Measurements from ENCODE around the gene PPIP5K1. TPM values are rescaled to one million over a fixed set of nuclear protein-coding genes. Genes with fewer than 3 reads are reported as not detected.

Gene PPIP5K1
- 18.8 and 27.0 TPM in 2 replicates for total RNA-seq

DNA sequence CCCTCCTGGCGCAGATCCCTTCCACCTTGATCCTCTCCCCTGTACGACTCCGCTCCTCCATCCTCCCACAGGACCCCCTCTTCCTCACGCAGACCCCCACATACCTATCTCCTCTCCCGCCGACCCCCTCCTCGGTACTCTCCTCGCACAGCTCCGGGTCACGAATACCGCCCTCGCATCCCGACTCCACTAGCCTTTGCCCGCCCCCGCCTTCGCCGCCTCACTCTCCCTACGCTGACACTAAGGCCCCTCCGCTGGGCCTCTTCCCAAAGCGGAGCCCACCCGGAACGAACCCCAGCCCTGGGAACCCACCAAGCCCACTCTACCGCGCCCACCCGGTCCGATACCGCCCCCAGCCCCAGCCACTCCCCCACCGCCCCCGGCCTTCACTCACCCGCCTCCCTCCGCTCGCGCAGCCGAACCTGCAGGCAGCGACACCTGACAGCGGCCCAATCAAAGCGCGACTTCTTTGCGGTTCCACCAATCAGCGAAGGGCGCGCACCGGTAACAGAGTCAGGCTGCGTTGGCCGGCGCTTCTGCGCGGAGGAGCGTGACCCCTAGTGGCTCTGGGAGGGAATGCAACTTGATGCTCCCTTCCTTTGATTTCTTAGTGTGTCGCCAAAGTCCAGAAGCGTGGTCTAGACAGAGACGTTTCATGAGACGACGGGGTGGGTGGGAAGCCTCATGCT, at the start of gene PPIP5K1:
PPIP5K1 (minus strand) TSS at position 431 of the 689 bp plus-strand sequence. CDS start 5,704 bp downstream, outside the sequence.

DNA sequence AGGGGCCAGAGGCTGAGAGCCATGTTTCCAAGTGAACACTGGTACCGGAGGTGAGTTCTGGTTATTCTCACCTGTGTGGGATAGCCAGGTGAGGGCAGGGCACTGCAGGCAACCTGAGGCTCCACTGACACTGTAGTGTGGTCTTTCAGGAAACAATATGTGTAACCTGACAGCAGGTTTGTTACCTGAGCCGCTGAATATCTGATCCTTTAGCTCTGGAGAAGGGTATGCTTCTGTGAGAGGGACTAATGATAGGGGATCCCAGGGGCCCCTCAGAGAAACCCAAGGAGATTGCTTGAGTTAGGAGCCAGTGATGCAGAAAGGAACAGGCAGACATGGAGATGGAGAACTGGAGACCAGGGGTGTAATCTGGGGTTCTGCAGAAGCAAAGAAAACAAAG, 28.7 kb upstream of the PPIP5K1 start, which contains the start of gene STRC:
STRC (minus strand) TSS at position 101 of the 400 bp plus-strand sequence; CDS start at position 23, 78 bp downstream.

DNA sequence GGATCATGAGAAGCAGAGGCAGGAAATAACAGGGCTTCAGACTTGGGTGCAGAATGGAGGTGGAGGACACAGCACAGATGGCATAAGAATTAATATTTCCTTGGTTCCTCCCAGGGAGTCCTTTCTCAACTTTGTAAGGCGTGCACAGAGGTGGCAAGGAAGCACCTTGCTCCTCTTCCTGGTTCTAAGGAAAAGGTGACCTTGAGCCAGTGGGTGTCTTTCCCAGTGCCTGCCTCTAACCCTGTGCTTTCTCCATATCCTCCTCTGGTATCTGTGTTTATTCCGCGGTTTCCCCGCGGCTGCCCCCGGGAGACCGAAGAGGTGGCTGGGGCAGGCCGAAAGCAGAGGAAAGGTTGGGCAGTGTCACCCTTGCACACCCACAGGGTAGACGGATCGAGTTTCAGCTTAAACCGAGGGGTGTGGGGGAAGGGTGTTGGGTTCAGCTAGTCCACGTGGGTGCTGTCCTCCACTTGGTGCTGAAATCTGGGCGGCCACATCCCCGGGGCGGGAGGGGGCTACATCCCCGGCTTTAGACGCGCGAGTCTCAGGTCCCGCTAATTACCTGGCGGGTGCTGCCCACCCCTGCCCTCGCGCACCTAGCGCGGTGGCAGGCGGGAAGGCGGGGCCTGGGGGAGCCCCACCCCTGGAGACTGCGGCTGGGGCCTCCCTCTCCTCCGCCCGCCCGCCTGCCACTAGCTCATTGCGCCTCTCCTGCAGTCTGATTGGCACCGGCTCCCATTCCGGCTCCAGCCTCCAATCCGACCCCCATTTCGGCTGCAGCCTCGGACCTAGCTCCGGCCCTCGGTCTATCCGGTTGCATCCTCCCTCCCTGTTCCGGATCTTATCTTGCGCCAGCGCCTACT, 3.6 kb upstream of the PPIP5K1 start, which contains the start of gene CKMT1B:
CKMT1B (plus strand) TSS at position 700 of the 863 bp plus-strand sequence. CDS start 192 bp downstream, outside the sequence.

DNA sequence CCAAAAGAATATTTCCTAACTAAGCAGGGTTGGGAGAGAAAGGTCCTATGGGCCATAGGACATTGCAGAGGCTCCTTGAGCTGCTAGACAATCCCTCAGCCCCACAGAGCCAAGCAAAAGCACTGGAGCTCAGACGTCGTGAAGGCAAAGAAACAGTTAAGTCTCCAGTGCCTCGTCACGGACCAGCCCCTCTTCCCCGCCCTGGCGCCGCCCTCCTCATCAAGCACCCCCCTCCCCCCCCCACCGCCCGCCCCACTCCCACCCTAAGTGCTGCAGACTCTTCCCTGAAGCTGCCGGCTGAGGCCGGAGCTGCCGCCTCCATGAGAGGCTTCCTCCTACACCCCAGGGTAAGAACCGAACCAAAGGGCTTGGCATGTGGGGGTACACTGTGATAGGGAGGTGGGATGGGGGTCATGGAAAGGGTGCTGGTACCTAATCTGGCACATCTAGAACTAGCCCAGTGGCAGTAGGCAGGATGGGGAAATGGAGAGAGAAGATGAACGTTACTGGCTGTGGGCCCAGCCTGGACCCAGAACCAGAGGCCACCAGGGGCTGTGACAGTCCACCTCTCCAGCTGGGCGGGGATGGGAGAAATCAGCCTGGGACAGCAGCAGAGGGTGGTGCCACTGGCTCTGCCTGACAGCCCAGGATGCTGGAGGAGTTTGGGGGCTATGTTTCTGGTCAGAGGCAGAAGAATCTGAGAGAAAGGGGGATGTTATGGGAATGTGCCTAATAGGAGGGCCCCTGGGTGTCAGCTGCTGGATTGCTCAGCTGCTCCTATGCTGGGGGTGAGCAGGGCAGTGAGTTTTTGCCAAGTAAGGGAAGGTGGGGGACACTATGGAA, 72.4 kb downstream of the PPIP5K1 start, which contains the start of gene MAP1A:
MAP1A (plus strand) TSS at position 255 of the 843 bp plus-strand sequence. CDS start 3,866 bp downstream, outside the sequence.

DNA sequence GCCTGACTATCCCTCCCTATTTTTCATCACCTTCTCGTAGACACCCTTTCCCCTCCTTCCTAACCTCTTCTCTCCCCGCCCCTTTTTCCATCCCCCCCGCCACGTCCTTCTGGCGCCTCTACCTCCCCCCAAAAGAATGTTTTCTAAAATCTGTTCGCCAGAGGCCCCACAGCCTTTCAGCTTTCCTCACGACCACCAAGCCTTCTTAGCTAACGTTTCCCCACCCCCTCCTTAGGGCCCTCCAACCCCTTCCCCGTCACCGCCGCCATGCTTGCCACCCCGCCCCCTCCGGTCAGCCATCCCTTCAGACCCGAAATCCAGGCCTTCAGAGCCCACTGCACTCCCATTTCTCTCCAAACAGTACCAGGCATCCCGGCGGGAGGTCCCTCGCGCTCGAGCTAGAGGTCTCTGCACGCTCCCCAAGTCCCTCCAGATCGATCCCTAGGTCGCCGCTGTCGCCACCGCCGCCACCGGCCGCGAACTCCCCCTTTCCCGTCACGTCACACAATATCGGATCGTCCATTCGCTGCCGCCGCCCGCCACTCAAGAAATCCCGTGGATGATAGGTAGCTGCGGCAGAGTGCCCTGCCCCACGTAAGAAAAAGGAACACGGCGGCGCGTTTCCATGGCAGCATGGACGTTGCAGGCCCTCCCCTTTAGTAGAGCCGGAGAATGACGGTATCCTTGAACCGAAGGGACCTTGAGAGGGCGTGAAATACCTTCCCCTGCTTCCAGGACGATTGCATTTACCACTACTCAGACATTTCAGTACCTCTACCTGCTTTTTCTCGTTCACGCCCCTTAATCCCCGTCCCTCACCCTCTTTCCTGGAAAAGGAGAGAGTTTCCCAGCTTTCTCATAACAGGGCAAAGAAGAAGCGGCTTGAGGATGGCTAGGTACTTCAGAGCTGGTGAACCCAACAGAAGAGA, 97.1 kb downstream of the PPIP5K1 start, which contains the start of gene TP53BP1:
TP53BP1 (minus strand) TSS at position 484 of the 929 bp plus-strand sequence; CDS start at position 371, 113 bp downstream.

Other genes with a start within 250 kb of the PPIP5K1 start
- gene ZSCAN29, start 219.2 kb downstream of the PPIP5K1 start, total RNA-seq: 16.1 and 17.3 TPM in 2 replicates
- gene TUBGCP4, start 219.1 kb downstream of the PPIP5K1 start, total RNA-seq: 9.5 and 10.0 TPM in 2 replicates
- gene TP53BP1, start 97.1 kb downstream of the PPIP5K1 start, total RNA-seq: 68.0 and 71.2 TPM in 2 replicates
- 35.8 and 49.3 TPM in 2 replicates for gene MAP1A, start 72.6 kb downstream of the PPIP5K1 start, total RNA-seq
- gene CKMT1B, start 3.8 kb upstream of the PPIP5K1 start, total RNA-seq: not detected in 2 replicates
- under 0.01 TPM in 1 of 2 replicates, not detected in the other for gene STRC, start 28.6 kb upstream of the PPIP5K1 start, total RNA-seq
- gene CATSPER2, start 58.6 kb upstream of the PPIP5K1 start, total RNA-seq: 0.53 and 0.75 TPM in 2 replicates
- not detected in 2 replicates for gene CKMT1A, start 103.7 kb upstream of the PPIP5K1 start, total RNA-seq
- 121 and 256 TPM in 2 replicates for gene PDIA3, start 156.2 kb upstream of the PPIP5K1 start, total RNA-seq
- 2.4 and 3.4 TPM in 2 replicates for gene ELL3, start 186.8 kb upstream of the PPIP5K1 start, total RNA-seq
- 436 and 473 TPM in 2 replicates for gene SERF2, start 202.1 kb upstream of the PPIP5K1 start, total RNA-seq
- under 0.01 and 0.06 TPM in 2 replicates for gene SERINC4, start 210.0 kb upstream of the PPIP5K1 start, total RNA-seq
- gene HYPK, start 210.4 kb upstream of the PPIP5K1 start, total RNA-seq: 4.8 and 8.2 TPM in 2 replicates
- gene MFAP1, start 234.5 kb upstream of the PPIP5K1 start, total RNA-seq: 26.2 and 28.4 TPM in 2 replicates
- 12.7 and 20.5 TPM in 2 replicates for gene WDR76, start 236.8 kb upstream of the PPIP5K1 start, total RNA-seq

All from aortic smooth muscle cell (primary cell).